ENCODE results near the gene PLXNB2. TPM values are rescaled to one million over a fixed set of nuclear protein-coding genes. Genes with fewer than 3 reads are reported as not detected.

The PLXNB2 gene
- total RNA-seq, 1 experiment from 2014 or later: 236 TPM

DNA sequence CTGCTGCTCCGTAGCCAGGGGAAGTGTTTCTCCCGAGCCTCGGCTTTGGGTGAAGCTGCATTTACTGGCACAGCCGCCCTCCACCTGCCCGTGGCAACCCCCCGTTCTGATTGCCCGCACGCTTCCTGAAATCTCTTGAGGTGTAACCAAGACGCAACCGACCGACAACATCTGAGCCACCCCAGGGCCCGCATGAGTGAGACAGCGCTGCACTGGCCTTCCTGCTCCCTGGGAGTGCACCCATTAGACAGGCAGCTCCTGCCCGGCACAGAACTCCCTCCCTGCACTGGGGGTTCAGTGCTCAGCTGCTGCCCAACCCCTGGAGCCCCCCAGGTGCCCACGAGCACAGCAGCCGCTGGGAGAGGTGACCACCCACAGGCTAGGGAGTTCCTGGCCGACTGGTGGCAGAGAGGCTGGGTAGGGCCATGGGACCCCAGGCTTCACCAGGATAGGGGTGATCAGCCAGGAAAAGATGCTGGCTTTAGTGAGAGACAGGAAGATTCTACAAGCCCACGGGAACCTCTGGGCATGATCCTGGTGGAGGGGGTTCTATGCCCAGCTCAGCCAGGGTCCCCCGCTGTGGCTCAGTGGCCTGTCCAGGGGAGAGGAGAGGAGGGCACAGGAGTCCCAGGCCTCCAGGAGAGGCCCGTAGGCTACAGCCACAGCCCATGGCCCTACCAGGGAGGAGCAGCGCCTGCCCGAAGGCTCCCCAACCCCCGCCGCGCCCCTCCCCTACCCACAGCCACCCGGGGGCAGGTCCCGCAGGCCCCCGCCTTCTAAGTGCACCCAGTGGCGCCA lies 14.6 kb downstream of the PLXNB2 start (continued):
- TF ChIP-seq CBX3 (IDR thresholded peaks at IDR 0.05; ENCODE audit: low read depth): no peak

DNA sequence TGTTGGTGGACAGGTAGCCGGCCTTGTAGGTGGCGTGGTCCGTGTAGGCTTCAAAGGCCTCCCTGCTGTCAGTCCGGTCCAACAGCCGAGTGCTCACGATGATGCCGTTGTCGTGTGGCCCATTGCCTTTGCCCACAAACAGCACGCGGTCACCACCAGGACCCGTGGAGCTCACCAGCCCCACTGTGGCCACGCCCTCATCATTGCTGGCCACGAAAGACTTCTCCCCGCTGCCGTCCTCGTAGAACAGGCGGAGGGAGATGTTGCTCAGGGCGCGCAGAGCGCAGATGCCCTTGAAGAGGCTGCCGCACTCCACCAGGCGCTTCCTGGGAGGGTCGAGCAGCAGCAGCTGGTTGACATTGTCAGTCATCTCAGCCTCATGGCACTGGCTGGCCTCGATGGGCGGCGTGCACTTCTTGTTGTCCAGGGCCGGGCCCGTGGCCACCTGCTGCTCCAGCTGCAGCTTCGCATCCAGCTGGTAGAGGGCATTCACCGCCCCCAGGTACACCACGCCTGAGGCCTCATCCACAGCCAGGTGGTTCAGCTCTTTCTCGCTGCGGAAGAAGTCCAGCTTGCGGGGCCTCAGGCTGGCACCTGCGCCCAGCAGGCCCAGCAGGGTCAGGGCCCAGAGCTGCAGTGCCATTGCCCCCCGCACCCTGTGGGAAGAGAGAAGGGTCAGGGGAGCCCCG lies 17.4 kb downstream of the PLXNB2 start:
- H3K36me3 ChIP-seq (ENCODE audit: control insufficient read depth in 1 of 2, insufficient read depth in 2 of 2, low read length in 2 of 2): peaks cover 18 to 54% of the 10 kb centered on the region in 2 experiments; a peak in 3 of 4 replicates
- no peaks in the 10 kb centered on the region for H3K9me3 ChIP-seq (ENCODE audit: control insufficient read depth in 1 of 2, insufficient read depth in 1 of 2, low read depth in 1 of 2, low read length in 2 of 2)
- no peak overlapping the region for H3K9ac ChIP-seq (ENCODE audit: low read length)
- peaks cover 83% of the 10 kb centered on the region for H3K79me2 ChIP-seq (ENCODE audit: insufficient read depth, low read length)
- H3K4me2 ChIP-seq (ENCODE audit: low read length): no peak overlapping the region
- ChIA-PET POLR2A (no interaction called here), RAD21 (ENCODE audit: low non-redundant PET in 1 of 2, low total read pairs in 2 of 2, uncharacterized antibody in 2 of 2, unreplicated experiment in 2 of 2) (no interaction called here), CTCF (no interaction called here)
- intact Hi-C loops (cut with micrococcal nuclease): no loop called here
- no peak overlapping the region for H2AFZ ChIP-seq (ENCODE audit: low read depth, low read length, poor library complexity, severe bottlenecking)
- no peaks in the 10 kb centered on the region for H3K27me3 ChIP-seq (ENCODE audit: insufficient read depth, low read length)
- H3K4me3 ChIP-seq (replicated peaks in 1 of 2; ENCODE audit: low read depth in 1 of 2, low read length in 2 of 2): no peak overlapping the region
- H3K9me2 ChIP-seq (ENCODE audit: insufficient read depth): no peaks in the 10 kb centered on the region
- DNase-seq (ENCODE audit: low read depth, low spot score): no peak
- peak overlapping the region; percentile 45; the same call in 1 of the 2 replicates for H3K27ac ChIP-seq (ENCODE audit: low read depth, low read length)
- H3K4me1 ChIP-seq (ENCODE audit: control insufficient read depth in 1 of 2, insufficient read depth in 2 of 2, low read length in 2 of 2): peaks cover 25 to 29% of the 10 kb centered on the region in 2 experiments
- TSS peak; percentile 38 for BruUV-seq (replicated peaks)
- H4K20me1 ChIP-seq (ENCODE audit: insufficient read depth): no peaks in the 10 kb centered on the region
- ATAC-seq: no peak
- no peak for TF ChIP-seq SP1 (IDR thresholded peaks at IDR 0.05; ENCODE audit: low read depth)
- TF ChIP-seq CTCF (IDR thresholded peaks at IDR 0.05 in 2 of 3, conservative IDR thresholded peaks at IDR 0.05 in 1 of 3; ENCODE audit: borderline replicate concordance in 1 of 3, insufficient read depth in 1 of 3, low read depth in 2 of 3, low read length in 2 of 3): no peak
- TF ChIP-seq CBX3 (IDR thresholded peaks at IDR 0.05; ENCODE audit: low read depth): no peak
- no peak for TF ChIP-seq MAX (IDR thresholded peaks at IDR 0.05)
- no peak for TF ChIP-seq ELF1 (IDR thresholded peaks at IDR 0.05; ENCODE audit: borderline replicate concordance, low read depth)
- no peak for TF ChIP-seq SIN3A (IDR thresholded peaks at IDR 0.05; ENCODE audit: low read depth)
- no peak for TF ChIP-seq TCF7L2 (IDR thresholded peaks at IDR 0.05; ENCODE audit: borderline replicate concordance, extremely low read depth, insufficient read depth, insufficient read length)
- TF ChIP-seq SRF (IDR thresholded peaks at IDR 0.05; ENCODE audit: low read depth): no peak
- no peak for TF ChIP-seq ZFX (IDR thresholded peaks at IDR 0.05)
- TF ChIP-seq ZNF274 (IDR thresholded peaks at IDR 0.05; ENCODE audit: low read depth, low read length): no peak
- TF ChIP-seq YY1 (IDR thresholded peaks at IDR 0.05; ENCODE audit: extremely low read depth, insufficient replicate concordance, low read depth, low read length): no peak
- no peak for TF ChIP-seq POLR2AphosphoS5 (IDR thresholded peaks at IDR 0.05; ENCODE audit: low read depth, low read length)
- no peak for TF ChIP-seq EZH2phosphoT487 (IDR thresholded peaks at IDR 0.05; ENCODE audit: borderline replicate concordance)
- TF ChIP-seq JUND (IDR thresholded peaks at IDR 0.05): no peak
- TF ChIP-seq RAD21 (IDR thresholded peaks at IDR 0.05; ENCODE audit: low read depth): no peak
- TF ChIP-seq, protein P1, sequence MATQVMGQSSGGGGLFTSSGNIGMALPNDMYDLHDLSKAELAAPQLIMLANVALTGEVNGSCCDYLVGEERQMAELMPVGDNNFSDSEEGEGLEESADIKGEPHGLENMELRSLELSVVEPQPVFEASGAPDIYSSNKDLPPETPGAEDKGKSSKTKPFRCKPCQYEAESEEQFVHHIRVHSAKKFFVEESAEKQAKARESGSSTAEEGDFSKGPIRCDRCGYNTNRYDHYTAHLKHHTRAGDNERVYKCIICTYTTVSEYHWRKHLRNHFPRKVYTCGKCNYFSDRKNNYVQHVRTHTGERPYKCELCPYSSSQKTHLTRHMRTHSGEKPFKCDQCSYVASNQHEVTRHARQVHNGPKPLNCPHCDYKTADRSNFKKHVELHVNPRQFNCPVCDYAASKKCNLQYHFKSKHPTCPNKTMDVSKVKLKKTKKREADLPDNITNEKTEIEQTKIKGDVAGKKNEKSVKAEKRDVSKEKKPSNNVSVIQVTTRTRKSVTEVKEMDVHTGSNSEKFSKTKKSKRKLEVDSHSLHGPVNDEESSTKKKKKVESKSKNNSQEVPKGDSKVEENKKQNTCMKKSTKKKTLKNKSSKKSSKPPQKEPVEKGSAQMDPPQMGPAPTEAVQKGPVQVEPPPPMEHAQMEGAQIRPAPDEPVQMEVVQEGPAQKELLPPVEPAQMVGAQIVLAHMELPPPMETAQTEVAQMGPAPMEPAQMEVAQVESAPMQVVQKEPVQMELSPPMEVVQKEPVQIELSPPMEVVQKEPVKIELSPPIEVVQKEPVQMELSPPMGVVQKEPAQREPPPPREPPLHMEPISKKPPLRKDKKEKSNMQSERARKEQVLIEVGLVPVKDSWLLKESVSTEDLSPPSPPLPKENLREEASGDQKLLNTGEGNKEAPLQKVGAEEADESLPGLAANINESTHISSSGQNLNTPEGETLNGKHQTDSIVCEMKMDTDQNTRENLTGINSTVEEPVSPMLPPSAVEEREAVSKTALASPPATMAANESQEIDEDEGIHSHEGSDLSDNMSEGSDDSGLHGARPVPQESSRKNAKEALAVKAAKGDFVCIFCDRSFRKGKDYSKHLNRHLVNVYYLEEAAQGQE (IDR thresholded peaks at IDR 0.05; ENCODE audit: low read depth): no peak
